Measurements from ENCODE around the gene PDE4C. TPM values are rescaled to one million over a fixed set of nuclear protein-coding genes. Genes with fewer than 3 reads are reported as not detected.

PDE4C gene
- total and polyA plus RNA-seq, 10 of the 15 experiments (the other 5 are each of a cell fraction or from before 2014, with no cell fraction given) = 0.08 to 0.73 (median 0.34) TPM

DNA sequence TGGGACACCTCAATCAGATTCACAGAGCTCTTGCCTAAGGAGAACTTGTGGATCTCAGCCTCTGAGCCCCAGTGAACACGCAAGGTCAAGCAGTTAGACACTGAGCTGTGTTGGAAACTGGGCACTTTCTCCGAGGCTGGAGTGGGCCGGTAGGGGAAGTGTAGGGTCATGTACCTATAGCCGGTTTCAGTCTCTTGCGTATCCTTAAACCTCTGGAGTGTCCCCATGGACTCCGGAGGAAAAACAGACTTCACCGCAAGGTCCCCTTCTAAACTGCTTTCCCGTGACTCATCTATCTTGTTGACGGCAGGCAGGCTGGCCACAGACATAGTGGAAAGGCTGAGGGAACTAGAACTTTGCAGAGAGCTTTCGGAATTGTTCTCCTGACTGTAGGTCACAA lies 36.7 kb upstream of the PDE4C start:
- H3K9me3 ChIP-seq (replicated peaks; ENCODE audit: control insufficient read depth, insufficient read depth, low read length) = no peaks in the 10 kb centered on the region
- intact Hi-C loops (cut with micrococcal nuclease; ENCODE audit: unreplicated experiment) (no loop called here), in situ Hi-C loops (cut with MboI) (no loop called here)
- ChIA-PET RAD21 (ENCODE audit: unreplicated experiment) (interaction anchor here (0.9 to 1.6 kb wide), 4 partner anchors 9 to 58 kb away, joined by 3 to 4 read pairs (median 3); no protein-coding TSS in a partner anchor), POLR2A (interaction anchor here (0.6 kb wide), 1 partner anchor 17 kb away, joined by 3 read pairs; no protein-coding TSS in a partner anchor), CTCF (interaction anchor here (1.1 to 3.0 kb wide), 4 partner anchors 9 to 66 kb away, joined by 3 to 13 read pairs (median 4); no protein-coding TSS in a partner anchor), SMC1A (ENCODE audit: uncharacterized antibody, unreplicated experiment) (interaction anchor here (1.1 kb wide), 1 partner anchor 66 kb away, joined by 3 read pairs; no protein-coding TSS in a partner anchor)
- no peaks in the 10 kb centered on the region for H3K36me3 ChIP-seq (ENCODE audit: control insufficient read depth in 2 of 2, insufficient read depth in 2 of 2, low read length in 1 of 2)
- H2AFZ ChIP-seq (ENCODE audit: control insufficient read depth, low read depth, low read length) = no peak overlapping the region
- H3K27me3 ChIP-seq (replicated peaks in 1 of 2; ENCODE audit: control insufficient read depth in 2 of 2, insufficient read depth in 2 of 2, low read length in 1 of 2) = no peaks in the 10 kb centered on the region
- ATAC-seq (no peak), FAIRE-seq (no peak), DNase-seq (ENCODE audit: low read depth, low spot score) (no peak)
- H3K4me2 ChIP-seq (ENCODE audit: control insufficient read depth, insufficient read depth) = no peak overlapping the region
- H3K9ac ChIP-seq (ENCODE audit: control insufficient read depth, insufficient read depth, low read length) = no peak overlapping the region
- 62% methylated on average over 10 of the region's 10 CpGs for WGBS (ENCODE audit: insufficient coverage, insufficient replicate concordance, low lambda C conversion rate, missing lambda C conversion rate)
- H3K4me3 ChIP-seq = no peak overlapping the region
- H3K4me1 ChIP-seq (ENCODE audit: control insufficient read depth, insufficient read depth, low read length) = no peaks in the 10 kb centered on the region
- no TSS peak for BruUV-seq (replicated peaks)
- H3K79me2 ChIP-seq (ENCODE audit: control insufficient read depth, insufficient read depth, low read length) = no peaks in the 10 kb centered on the region
- no peak overlapping the region for H3K27ac ChIP-seq (ENCODE audit: control insufficient read depth, insufficient read depth)
- H4K20me1 ChIP-seq (ENCODE audit: control insufficient read depth, insufficient read depth) = no peaks in the 10 kb centered on the region
- TF ChIP-seq NFYB (IDR thresholded peaks at IDR 0.05; ENCODE audit: insufficient read depth, low read depth, low read length) (no peak), SP1 (IDR thresholded peaks at IDR 0.05; ENCODE audit: low read depth, low read length) (no peak), CREM (IDR thresholded peaks at IDR 0.05; ENCODE audit: low read depth) (no peak), BCL11A (IDR thresholded peaks at IDR 0.05; ENCODE audit: low read depth, low read length) (no peak), WRNIP1 (IDR thresholded peaks at IDR 0.05; ENCODE audit: borderline replicate concordance, low read depth, low read length) (no peak), HDGF (IDR thresholded peaks at IDR 0.05) (no peak), EP300 (IDR thresholded peaks at IDR 0.05; ENCODE audit: borderline replicate concordance in 1 of 2, control insufficient read depth in 1 of 2, low read depth in 2 of 2, low read length in 2 of 2) (no peak), DPF2 (IDR thresholded peaks at IDR 0.05) (no peak)
- TF ChIP-seq, protein P1, sequence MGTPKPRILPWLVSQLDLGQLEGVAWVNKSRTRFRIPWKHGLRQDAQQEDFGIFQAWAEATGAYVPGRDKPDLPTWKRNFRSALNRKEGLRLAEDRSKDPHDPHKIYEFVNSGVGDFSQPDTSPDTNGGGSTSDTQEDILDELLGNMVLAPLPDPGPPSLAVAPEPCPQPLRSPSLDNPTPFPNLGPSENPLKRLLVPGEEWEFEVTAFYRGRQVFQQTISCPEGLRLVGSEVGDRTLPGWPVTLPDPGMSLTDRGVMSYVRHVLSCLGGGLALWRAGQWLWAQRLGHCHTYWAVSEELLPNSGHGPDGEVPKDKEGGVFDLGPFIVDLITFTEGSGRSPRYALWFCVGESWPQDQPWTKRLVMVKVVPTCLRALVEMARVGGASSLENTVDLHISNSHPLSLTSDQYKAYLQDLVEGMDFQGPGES (IDR thresholded peaks at IDR 0.05) = no peak
- TF ChIP-seq, protein P2, sequence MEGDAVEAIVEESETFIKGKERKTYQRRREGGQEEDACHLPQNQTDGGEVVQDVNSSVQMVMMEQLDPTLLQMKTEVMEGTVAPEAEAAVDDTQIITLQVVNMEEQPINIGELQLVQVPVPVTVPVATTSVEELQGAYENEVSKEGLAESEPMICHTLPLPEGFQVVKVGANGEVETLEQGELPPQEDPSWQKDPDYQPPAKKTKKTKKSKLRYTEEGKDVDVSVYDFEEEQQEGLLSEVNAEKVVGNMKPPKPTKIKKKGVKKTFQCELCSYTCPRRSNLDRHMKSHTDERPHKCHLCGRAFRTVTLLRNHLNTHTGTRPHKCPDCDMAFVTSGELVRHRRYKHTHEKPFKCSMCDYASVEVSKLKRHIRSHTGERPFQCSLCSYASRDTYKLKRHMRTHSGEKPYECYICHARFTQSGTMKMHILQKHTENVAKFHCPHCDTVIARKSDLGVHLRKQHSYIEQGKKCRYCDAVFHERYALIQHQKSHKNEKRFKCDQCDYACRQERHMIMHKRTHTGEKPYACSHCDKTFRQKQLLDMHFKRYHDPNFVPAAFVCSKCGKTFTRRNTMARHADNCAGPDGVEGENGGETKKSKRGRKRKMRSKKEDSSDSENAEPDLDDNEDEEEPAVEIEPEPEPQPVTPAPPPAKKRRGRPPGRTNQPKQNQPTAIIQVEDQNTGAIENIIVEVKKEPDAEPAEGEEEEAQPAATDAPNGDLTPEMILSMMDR (IDR thresholded peaks at IDR 0.05 in 2 of 3, conservative IDR thresholded peaks at IDR 0.05 in 1 of 3; ENCODE audit: control insufficient read depth in 2 of 3, extremely low read depth in 1 of 3, insufficient read depth in 1 of 3, low read depth in 3 of 3, low read length in 3 of 3) = no peak
- TF ChIP-seq, protein P3, sequence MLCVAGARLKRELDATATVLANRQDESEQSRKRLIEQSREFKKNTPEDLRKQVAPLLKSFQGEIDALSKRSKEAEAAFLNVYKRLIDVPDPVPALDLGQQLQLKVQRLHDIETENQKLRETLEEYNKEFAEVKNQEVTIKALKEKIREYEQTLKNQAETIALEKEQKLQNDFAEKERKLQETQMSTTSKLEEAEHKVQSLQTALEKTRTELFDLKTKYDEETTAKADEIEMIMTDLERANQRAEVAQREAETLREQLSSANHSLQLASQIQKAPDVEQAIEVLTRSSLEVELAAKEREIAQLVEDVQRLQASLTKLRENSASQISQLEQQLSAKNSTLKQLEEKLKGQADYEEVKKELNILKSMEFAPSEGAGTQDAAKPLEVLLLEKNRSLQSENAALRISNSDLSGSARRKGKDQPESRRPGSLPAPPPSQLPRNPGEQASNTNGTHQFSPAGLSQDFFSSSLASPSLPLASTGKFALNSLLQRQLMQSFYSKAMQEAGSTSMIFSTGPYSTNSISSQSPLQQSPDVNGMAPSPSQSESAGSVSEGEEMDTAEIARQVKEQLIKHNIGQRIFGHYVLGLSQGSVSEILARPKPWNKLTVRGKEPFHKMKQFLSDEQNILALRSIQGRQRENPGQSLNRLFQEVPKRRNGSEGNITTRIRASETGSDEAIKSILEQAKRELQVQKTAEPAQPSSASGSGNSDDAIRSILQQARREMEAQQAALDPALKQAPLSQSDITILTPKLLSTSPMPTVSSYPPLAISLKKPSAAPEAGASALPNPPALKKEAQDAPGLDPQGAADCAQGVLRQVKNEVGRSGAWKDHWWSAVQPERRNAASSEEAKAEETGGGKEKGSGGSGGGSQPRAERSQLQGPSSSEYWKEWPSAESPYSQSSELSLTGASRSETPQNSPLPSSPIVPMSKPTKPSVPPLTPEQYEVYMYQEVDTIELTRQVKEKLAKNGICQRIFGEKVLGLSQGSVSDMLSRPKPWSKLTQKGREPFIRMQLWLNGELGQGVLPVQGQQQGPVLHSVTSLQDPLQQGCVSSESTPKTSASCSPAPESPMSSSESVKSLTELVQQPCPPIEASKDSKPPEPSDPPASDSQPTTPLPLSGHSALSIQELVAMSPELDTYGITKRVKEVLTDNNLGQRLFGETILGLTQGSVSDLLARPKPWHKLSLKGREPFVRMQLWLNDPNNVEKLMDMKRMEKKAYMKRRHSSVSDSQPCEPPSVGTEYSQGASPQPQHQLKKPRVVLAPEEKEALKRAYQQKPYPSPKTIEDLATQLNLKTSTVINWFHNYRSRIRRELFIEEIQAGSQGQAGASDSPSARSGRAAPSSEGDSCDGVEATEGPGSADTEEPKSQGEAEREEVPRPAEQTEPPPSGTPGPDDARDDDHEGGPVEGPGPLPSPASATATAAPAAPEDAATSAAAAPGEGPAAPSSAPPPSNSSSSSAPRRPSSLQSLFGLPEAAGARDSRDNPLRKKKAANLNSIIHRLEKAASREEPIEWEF (IDR thresholded peaks at IDR 0.05; ENCODE audit: insufficient replicate concordance, low read depth, low read length) = no peak
- TF ChIP-seq, protein P4, sequence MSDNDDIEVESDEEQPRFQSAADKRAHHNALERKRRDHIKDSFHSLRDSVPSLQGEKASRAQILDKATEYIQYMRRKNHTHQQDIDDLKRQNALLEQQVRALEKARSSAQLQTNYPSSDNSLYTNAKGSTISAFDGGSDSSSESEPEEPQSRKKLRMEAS (IDR thresholded peaks at IDR 0.05; ENCODE audit: low read depth, low read length) = no peak
- TF ChIP-seq, protein P5, sequence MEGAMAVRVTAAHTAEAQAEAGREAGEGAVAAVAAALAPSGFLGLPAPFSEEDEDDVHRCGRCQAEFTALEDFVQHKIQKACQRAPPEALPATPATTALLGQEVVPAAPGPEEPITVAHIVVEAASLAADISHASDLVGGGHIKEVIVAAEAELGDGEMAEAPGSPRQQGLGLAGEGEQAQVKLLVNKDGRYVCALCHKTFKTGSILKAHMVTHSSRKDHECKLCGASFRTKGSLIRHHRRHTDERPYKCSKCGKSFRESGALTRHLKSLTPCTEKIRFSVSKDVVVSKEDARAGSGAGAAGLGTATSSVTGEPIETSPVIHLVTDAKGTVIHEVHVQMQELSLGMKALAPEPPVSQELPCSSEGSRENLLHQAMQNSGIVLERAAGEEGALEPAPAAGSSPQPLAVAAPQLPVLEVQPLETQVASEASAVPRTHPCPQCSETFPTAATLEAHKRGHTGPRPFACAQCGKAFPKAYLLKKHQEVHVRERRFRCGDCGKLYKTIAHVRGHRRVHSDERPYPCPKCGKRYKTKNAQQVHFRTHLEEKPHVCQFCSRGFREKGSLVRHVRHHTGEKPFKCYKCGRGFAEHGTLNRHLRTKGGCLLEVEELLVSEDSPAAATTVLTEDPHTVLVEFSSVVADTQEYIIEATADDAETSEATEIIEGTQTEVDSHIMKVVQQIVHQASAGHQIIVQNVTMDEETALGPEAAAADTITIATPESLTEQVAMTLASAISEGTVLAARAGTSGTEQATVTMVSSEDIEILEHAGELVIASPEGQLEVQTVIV (IDR thresholded peaks at IDR 0.05; ENCODE audit: borderline replicate concordance, partially characterized antibody) = no peak
